GM21515 (cell line): Measurements from ENCODE around the gene OR2D2.
A peak's percentile ranks its signal among the peaks of the same experiment; 100 is the strongest.
"Not testable (repeated sequence)": the region's sequence is repeated elsewhere in the genome, so short reads cannot be mapped to it uniquely, and the experiment has no call there.

Source experiments
- ATAC-seq: cut with Tn5 transposase; IDR thresholded peaks from one replicate; pipeline ENCODE4 v1.9.1; 2021; ENCODE audit not compliant: unreplicated experiment

Gene OR2D2, protein sequence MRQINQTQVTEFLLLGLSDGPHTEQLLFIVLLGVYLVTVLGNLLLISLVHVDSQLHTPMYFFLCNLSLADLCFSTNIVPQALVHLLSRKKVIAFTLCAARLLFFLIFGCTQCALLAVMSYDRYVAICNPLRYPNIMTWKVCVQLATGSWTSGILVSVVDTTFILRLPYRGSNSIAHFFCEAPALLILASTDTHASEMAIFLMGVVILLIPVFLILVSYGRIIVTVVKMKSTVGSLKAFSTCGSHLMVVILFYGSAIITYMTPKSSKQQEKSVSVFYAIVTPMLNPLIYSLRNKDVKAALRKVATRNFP

DNA sequence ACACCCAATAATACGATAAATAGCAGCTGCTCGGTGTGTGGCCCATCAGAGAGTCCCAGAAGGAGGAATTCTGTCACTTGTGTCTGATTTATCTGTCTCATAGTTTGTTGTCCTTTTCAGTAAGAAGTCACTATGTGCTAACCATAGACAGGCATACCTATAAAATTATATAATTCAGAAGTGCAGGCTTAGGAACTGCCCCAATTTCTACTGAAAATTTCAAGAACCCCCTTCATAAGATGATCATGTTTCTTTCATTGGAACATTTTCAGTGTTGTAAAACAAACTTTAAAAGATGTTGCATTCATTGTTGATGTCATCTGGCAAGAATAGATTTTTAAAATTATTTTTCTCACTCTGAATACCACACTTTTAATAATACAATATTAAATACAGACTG is at the start of gene OR2D2:
Gene OR2D2 (minus strand): TSS at position 101 of the 400 bp plus-strand sequence. CDS start 0 bp downstream, at position 101.
- no peak for ATAC-seq

DNA sequence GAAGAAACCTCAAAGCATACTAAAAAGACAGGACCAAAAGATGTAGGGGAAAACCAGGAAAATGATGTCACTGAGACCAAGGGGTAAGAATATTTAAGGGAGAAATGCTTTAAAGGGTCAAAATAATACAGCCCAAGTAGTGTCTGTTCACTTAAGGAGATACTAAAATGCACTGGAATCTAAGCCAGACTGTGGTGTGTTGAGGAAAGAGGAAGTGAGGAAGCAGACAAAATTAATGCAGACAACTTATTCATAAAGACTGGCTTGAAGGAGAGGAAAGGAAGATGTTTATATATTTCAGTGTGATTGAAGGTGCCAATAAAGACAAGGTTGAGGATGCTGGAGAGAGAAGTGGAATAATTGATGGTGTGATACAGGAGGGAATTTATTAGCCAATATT is 49.7 kb upstream of the OR2D2 start:
- ATAC-seq = no peak

DNA sequence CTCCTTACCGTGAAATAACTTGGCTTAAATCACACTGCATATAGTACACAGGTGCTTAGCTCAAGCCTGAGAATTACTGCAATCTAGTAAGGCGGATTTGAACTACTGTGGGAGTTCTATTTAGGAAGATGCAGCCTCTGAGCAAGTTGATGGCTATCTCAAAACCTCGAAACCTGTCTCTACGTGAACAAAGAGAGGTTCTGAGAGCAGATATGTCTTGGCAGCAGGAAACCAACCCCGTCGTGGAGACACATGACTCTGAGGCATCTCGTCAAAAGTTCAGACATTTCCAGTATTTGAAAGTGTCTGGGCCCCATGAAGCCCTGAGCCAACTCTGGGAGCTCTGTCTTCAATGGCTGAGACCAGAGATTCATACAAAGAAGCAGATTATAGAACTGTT is 39.8 kb upstream of the OR2D2 start:
- no peak for ATAC-seq

DNA sequence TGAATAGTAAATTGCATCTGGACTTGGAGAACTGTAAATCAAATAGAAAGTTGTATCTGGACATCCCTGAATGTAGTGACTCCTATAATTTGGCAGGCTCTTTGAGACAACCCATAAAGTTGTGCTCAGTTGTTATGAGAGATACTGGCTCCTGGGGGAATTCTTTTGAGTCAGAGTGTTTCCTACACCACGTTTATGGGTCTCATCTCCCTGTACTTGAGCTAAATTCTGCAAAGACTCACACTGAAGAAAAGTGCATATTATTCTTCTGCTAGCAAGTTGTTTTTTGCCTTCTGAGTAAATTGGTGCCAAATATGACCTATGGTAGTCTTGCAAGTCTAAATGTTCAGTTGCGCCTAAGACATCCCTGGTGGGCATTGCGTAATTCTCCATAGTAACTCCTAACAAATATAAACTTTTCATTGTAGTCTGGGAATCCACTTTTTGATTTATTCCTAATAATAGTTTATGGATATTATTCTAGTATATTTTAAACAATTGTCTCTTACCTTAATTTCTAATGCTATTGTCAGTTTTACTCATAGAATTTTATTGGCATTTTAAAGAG is 38.9 kb upstream of the OR2D2 start:
- no peak for ATAC-seq

DNA sequence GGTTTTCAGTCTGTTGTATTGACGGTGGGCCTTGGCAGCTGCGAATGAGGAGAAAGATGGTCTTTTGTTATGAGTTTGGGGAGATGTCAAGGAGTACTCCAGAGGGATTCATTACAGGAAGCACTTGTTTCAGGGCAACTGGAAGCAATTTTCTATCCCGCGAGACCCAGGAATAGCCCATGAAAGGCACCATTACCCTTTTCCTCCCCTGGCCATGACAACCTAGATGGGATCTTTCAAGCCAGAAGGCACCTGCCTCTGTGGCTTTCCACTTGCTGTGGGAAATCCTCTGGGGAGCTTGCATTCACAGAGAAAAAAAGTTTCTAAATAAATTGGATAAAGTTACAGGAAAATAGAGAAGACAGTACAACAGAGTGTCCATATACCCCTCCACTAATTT is 36.6 kb upstream of the OR2D2 start:
- ATAC-seq = no peak

DNA sequence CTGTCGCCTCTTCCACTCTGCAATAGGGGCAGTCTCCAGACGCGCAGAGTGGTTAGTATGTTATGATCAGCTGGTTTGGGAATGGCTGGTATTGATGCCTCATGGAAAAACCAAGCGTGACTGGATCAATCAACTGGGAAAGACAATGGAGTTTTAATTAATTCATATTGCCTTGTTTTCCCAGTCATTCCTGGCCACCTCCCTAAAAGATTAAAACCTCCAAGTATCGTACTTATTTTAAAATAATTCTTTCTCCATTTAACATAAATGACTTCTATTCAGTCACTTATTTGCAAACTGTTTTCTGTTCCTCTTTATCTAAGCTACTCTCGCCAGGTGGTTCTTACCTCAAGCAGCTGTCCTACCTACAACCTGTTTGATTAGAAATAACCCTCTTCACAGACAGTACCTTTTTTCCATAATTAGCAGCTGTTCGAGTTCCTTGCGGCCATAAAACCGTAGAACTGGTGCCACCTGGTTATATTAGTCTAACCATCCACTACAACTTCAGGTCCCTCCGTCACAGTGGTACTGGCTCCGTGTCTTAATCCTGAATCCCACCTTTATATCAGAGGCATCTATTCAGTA is 34.8 kb upstream of the OR2D2 start:
- peak; percentile 74 for ATAC-seq

DNA sequence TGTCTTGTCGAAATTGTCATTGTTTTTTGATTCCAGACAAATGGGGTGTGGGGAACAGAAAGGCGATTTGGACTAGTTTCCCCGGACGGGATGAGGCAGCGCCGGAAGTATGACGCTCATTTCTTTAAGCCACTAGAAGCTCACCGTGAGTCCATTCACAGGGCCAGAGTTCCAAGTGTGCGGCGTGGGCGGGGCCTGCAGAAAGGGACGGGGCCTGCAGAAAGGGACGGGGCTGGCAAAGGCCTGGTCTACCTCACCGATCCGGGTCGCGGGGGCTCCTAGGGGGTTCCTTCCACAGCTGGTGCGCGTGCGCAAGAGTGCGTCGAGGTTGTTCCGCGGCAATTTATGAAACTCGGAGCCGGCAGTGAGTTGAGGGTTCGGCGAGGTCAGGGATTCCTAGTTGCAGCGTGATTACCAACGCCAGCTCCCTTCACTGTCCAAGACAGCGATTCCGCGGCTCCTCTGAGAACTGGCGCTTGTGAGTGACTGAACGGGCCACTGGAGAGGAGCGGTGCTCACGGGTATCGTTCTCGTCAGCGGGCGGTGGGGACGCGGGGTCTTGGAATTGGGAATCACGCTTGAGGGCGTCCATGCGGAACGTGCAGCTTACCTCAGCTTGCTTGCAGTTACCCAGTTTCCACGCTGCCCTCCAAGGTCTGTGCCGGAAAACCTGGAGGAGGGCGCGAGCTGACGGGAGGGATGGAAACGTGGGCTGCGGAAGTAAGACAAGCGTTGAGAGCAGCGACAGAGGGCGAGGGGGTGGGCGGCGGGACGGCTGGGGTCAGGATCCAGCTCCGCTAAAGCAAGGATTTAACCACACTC is 34.1 kb upstream of the OR2D2 start, which contains the start of gene ZNF215:
Gene ZNF215 (plus strand): TSS at position 219 of the 822 bp plus-strand sequence. CDS start 5,847 bp downstream, outside the sequence.
- peak; percentile 62 for ATAC-seq

DNA sequence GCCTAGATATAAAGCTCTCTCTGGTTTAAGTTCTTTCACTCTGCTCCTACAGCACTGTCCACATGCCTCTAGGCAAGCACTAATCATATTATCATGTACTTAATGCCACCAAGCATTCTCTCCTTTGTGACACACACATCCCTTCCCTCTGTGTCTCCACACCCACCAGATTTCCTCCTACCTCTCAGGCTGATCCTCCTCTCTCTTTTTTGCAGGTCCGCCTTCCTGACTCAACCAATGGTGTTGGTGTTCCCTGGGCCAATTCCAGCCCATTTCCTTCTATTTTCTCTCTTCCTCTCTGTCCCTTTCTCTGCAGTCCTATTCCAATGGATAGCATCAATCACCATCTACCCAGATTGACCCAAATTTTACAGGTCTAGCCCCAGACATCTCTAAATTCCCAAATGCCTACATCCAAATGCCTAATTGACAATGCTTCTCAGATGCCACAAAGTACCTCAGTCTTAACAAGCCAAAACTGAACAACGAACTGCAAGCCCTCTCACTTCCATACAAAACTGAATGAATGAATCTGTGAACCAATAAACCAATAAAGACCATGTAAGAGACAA is 33.4 kb upstream of the OR2D2 start:
- ATAC-seq = peak; percentile 11

DNA sequence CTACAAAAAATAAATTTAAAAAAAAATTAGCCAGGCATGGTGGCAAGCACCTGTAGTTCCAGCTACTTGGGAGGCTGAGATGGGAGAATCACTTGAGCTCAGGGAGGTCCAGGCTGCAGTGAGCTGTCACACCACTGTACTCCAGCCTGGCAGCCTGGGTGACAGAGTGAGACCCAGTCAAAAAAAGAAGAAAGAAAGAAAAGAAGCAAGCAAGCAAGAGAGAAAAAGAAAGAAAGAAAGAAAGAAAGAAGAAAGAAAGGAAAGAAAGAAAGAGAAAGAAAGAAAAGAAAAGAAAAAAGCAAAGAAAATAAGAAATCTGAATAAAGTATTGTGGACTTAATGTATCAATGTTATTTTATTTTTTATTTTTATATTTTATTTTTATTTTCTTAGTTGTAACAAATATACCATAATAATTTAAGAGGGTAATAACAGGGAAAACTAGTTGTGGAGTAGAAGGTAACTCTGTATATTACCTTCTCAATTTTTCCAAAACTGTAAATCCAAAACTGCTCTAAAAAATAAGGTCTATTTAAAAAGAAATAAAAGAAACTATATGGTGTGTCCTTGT is 32.8 kb upstream of the OR2D2 start:
- ATAC-seq = no peak

DNA sequence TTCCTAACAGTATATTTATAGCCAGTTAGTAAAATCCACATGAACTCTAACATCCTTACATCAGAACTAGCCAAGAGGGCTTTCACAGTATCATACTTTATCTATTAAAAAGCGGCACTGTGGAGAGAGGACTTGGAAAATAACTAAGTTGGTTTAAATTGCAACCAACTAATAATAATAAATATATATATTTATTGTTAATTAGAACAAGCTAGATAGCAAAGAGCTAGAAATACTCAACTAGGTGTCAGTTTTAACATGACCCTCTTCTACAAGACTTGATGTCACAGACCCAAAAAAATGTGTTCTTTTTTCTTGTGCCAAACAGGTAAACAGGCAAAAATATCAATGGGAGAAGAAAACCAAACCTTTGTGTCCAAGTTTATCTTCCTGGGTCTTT is 28.4 kb upstream of the OR2D2 start, which contains the start of gene OR2D3:
Gene OR2D3 (plus strand): TSS at position 301 of the 400 bp plus-strand sequence. CDS start 0 bp downstream, at position 301.
- ATAC-seq = no peak

DNA sequence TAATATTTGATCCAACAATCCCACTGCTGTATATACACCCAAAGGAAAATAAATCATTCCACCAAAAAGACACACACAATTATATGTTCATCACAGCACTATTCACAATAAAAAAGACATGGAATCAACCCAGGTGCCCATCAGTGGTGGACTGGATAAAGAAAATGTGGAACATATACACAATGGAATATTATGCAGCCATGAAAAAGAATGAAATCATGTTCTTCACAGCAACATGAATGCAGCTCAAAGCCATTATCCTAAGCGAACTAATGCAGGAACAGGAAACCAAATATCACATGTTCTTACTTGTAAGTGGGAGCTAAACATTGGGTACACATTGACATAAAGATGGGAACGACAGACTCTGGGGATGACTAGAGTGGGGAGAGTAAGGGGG is 27.4 kb upstream of the OR2D2 start:
- ATAC-seq = no peak

DNA sequence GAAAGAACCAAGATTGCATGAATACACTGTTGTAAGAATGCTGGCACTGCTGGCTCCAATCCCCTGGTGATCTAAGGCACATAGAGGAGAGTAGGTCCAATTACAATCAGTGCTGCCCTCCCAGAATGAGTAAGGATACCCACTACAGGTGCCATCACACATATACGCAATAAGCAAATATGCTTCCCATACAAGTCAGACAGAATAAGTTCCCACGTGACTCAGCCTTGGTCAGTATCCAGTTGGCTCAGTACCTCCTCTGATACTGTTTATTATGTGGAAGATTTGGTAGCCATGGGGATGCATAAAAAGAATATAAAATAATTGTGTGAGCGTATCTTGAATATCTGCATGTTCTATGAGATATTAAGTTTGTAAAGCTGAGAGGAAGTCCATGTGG is 19.6 kb upstream of the OR2D2 start:
- ATAC-seq = no peak

DNA sequence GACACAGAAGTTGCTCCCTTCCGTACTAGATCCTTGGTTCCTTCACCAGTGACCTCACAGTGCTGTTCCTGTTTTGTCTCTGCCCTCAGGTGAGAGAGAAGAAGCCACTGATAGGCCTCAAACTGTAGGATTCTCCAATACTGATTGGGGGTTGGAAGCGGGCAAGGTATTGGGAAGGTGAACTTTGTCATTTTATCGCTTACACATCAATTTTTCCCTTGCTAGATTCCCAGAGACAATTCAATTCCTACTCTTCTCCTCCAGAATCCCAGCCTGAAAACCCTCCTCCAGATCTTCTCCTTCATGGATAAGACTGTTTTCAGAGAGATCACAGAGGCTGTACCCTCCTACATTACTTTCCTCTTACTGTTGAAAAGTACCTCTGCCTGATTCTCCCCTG is 19.1 kb upstream of the OR2D2 start:
- ATAC-seq = no peak

DNA sequence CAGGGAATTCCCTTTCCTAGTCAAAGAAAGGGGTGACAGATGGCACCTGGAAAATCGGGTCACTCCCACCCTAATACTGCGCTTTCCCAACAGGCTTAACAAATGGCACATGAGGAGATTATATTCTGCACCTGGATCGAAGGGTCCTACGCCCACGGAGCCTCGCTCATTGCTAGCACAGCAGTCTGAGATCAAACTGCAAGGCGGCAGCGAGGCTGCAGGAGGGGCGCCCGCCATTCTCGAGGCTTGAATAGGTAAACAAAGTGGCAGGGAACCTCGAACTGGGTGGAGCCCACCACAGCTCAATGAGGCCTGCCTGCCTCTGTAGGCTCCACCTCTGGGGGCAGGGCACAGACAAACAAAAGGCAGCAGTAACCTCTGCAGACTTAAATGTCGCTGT is 12.5 kb upstream of the OR2D2 start:
- not testable (repeated sequence) for ATAC-seq

DNA sequence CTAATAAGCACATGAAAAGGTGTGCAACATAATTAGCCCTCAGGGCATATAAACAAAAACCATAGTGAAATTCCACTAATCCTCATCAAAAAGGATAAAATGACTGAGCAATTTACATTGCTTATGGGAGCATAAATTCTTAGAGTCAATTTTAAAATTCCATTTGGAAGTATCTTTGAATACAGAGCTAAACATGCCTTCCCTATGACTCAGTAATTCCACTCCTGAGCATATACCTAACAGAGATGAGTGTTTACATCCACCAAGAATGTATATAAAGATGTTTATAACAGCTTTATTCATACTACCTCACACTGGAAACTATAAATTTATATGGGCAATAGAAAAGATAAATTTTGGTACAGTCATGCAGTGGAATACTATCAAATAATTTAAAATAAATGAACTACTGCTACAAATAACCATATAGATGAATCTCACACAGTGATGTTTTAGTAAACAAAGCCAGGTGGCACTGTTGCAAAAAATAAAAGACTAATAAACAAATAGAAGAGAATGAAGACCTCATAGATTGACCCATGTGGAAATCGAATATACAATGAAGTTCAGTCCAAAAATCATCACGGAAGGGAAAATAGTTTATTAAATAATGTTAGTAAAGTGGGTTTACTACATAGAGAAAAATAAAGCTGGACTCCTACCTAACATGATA is 8.2 kb upstream of the OR2D2 start:
- ATAC-seq = no peak

DNA sequence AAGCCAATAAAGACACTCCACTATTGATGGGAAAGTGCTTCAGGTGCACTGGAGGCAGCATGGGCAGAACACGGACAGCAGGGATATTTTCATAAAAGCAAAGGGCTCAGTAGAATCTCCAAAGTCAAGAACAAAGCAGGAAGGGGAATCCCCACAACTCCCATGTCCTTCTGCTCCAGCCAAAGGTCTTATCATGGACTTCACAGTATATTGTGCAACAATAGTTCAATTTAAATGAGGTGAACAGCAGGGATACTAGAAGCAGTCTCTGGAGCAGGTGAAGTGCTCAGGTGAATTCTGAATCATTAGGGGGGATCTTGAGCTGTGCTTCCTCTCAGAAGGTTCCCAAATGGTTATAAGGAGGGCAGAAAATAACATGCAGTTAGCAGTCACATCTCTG is 6.6 kb upstream of the OR2D2 start:
- ATAC-seq = no peak

DNA sequence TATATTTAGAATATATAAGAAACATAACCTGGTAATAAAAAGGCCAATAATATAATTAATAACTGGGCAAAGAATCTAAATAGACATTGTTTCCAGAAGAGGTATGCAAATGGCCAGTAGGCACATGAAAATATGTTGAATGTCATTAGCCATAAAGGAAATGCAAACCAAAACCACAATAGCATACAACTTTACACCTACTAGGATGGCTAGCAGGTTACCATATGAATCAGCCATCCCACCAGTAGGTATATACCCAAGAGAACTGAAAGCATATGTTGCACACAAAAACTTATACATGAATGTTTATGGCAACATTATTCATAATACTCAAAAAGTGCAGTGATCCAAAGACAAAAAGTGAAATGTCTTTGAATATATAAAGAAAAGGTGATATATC is 2.7 kb upstream of the OR2D2 start:
- peak; percentile 69 for ATAC-seq

DNA sequence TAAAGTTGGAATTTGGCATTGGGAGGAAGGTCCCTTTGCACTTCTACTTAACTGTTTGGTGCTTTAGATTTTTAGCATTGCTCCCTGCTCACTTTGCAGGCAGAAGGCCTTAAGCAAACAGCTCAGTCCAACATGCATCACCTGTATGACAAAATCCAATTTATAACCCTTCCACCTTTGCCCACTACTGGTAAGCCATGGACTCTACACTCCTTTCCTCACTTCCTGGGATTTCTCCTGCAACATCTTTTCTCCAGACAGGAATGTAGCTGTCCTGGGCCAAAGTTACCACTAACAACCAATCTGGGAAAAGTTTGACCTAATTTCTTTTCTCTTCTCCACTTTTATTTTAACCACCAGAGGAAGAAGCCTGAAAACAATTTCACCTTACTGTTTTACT is 1.8 kb upstream of the OR2D2 start:
- no peak for ATAC-seq

DNA sequence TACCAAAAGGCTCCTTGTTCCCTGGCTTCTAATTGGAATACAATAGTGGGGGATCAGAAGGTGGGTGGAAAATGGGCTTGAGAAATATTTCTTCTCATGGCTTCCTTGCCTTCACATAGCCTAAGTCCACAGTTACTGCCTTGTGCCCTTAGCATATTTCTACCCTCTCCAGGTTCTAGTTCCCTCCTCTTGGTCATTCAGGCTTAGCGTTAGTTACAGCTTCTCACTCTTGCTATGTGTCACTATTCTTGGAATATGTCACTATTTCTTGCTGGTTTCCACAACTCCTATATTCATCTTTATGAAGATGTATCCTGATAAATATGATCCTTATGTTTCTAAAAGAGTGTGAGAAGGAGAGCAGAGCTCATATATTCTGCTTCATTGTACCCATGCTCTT is 2.5 kb downstream of the OR2D2 start:
- ATAC-seq = no peak

DNA sequence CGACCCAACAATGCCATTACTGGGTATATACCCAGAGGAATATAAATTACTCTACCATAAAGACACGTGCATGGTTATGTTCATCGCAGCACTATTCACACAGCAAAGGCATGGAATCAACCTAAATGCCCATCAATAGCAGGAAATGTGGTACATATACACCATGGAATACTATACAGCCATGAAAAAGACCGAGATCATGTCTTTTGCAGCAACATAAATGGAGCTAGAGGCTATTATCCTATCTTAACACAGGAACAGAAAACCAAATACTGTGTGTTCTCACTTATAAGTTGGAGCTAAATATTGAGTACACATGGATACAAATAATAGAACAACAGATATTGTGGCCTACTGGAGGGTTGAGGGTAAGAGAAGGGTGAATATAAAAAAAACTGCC is 3.5 kb downstream of the OR2D2 start:
- no peak for ATAC-seq
